Measurements from ENCODE around the gene GSK3B.

GRCh38 chr3:119819806-119820205, 274.4 kb downstream of the GSK3B start:
- TF ChIP-seq POLR2AphosphoS5 (IDR thresholded peaks at IDR 0.05) (no peak), POLR2A (IDR thresholded peaks at IDR 0.05) (no peak), EP300 (IDR thresholded peaks at IDR 0.05) (no peak), CTCF (IDR thresholded peaks at IDR 0.05) (no peak)

All from stomach (tissue), 4 donors.